HG02885 (cell line): ENCODE results near the gene ARMC12.
"Not testable (repeated sequence)": the region's sequence is repeated elsewhere in the genome, so short reads cannot be mapped to it uniquely, and the experiment has no call there.

ENCODE experiments used
- ATAC-seq: cut with Tn5 transposase; IDR thresholded peaks from one replicate; pipeline ENCODE4 v1.9.1; 2021; ENCODE audit warnings: mild to moderate bottlenecking; ENCODE audit not compliant: unreplicated experiment, poor library complexity

Gene ARMC12

DNA sequence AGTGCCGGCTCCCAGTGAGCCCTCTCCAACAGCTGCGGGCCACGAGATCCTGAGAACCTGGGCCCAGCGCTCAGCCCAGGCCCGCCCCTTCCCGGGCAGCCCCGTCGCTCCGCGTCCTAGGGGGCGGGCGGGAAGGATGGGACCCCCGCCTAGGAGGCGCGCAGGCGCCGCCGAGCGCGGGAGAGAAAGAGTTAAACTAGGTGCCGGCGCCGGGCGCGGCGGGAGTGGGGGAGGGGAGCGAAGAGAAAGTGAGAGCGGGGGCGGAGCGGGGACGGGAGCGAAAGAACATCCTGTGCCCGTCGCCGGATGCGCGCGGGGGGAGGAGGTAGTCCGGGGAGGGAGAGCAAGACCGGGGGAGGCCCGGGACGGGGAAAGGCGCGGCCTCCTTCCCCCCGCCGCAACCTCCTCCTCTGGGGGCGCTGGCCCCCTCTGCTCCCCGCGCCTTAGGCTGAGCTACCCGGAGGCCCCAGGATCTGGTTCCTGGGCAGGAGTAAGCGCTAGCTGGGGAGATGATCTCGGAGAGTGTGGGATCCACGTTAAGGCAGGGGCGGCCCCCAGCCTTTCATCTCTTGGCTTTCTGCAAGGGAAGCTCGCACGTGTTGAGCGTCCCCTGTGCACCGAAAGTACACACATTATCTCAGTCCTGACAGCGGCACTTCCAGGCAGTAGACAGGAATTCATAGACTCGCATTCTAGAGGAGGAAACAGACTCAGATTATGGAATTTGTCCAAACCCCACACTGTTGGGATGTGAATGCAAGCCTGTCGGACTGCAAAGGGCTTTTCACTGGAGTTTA lies 4.9 kb upstream of the ARMC12 start:
- peak; percentile 51 for ATAC-seq

DNA sequence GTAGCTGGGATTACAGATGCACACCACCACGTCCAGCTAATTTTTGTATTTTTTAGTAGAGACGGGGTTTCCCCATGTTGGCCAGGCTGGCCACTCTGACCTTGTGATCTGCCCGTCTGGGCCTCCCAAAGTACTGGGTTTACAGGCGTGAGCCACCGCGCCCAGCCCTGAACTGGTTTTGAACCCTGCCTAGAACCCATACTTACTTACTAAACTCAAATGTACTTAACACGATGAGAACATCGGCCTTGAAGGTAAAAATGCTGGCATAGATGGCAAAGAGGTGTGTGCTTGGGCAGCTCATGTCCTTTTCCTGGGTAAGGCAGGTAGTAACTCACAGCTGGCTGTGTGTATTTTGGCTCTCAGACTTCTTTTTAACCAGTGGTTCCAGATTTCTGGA lies 3.2 kb upstream of the ARMC12 start:
- no peak for ATAC-seq

DNA sequence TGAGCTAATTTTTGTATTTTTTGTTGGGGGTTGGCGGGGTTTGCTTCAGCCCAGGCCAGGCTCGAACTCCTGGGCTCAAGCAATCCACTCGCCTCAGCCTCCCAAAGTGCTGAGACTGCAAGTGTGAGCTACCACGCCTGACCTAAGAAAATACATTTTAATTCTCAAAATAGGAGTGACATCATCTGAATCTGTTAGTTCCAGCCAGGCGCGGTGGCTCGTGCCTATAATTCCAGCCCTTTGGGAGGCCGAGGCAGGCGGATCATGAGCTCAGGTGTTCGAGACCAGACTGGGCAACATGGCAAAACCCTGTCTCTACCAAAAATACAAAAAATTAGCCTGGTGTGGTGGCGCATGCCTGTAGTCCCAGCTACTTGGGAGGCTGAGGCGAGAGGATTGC lies 2.5 kb upstream of the ARMC12 start:
- ATAC-seq: not testable (repeated sequence)

DNA sequence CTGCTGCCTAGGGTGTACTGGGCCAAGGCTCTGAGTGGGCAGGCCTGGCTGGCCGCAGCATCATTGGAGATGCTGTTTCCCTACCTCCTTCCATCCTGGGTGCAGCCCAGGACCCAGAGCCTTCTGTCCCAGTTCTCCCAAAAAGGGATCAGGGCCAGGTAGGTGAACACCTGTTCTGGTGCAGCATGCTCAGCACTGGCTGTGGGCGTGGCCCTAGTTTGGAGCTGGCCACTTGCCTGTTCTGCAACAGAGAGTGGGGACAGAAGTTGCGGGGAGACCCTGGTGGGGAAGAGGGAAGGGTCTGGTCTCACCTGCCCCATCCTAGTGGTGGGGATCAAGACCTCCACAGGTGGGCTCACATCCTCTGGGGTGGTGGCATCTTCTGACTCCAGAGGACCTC lies 1.4 kb upstream of the ARMC12 start:
- no peak for ATAC-seq

DNA sequence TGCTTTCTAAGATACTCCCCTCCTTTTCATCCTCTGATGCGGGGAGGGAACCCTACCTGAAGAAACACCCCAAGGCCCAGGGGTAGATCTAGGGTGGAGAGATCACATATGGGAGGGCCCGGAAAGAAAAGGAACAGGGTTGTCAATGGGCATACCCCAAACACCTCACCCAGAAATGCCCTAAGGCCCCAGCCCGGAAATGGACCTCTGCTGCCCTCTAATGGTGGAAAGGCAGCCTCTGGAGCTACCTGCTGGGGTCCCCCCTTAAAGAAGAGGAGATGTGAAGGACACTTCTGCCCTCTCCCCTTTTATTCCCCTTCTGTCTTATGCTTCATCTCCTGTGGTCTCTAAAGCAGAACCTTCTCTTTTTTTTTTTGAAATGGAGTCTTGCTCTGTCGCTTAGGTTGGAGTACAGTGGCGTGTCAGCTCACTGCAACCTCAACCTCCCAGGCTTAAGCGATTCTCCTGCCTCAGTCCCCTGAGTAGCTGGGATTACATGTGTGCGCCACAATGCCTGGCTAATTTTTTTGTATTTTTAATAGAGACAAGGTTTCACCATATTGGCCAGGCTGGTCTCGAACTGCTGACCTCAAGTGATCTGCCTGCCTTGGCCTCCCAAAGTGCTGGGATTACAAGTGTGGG lies 458 bp upstream of the ARMC12 start:
- ATAC-seq: no peak

DNA sequence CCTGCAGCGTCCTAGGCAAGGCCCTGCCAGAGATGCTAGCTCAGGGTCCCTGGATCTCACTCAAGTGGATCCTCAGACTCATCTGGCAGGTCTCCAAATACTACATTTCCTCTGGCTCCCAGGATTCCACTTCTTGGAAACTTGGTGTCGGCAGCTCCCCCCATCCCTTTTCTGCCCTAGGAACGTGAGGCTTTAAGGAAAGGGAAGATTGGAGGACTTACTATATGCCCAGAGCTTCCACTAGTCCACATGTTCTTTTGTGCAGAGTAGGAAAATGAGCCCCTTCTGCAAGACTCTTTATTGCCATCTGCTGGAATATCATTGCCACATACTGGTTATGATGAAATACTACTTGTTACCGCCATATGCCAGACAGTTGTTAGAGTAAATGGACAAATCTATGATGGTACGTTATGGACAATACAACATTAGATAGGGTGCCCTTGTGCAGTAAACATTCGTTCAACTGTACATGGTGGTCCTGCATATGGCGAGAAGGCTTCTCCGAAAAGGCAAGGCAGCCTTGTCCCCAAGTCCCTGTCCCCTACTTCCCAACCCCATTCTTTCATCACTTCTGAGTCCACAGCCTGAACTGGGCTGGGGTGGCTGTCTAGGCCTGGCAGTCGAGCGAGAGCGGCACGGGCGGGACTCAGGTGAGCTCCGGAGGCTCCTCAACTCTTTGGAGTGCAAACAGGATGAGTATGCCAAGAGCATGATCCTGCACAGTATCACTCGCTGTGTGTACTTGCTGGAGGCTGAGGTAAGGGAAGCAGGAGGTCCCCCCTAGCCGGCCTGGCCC lies 780 bp downstream of the ARMC12 start:
- no peak for ATAC-seq

DNA sequence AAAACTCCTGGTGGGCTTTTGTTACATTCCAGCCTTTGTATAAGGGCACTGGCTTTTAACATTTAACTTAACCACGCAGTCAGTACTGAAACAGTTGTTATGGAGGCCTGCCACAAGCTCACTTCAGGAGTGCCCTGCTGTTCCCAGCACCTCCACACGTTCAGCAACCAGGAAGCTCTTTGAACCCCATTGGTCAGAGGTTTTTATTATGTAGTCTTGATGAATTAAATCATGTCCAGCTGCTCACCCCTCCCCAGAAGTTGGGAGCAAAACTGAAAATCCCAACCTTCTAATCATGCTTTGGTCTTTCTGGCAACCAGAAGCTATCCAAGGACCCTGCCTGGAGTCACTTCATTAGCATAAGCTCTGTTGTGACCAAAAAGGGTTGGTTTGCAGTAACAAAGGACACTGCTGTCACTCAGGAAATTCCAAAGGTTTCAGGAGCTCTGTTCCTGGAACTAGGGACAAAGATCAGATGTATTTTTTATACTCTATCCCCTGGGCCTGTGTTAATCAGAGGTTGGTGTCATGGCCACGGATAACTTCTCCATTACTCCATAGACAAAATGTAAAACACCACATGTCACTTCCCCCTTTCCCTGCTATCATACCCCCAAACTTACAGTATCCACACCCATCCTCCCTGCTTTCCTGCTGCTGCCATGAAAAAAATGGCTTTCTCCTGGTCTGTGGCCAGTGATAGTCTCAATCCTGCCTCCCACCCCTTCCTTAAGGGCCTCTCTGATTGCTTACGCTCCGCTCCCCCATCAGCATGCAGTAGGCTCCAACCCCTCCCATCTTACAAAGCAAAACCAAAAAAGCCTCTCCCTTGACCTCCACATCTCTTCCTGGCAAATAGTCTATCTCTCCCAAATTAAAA lies 3.1 kb downstream of the ARMC12 start:
- ATAC-seq: no peak

DNA sequence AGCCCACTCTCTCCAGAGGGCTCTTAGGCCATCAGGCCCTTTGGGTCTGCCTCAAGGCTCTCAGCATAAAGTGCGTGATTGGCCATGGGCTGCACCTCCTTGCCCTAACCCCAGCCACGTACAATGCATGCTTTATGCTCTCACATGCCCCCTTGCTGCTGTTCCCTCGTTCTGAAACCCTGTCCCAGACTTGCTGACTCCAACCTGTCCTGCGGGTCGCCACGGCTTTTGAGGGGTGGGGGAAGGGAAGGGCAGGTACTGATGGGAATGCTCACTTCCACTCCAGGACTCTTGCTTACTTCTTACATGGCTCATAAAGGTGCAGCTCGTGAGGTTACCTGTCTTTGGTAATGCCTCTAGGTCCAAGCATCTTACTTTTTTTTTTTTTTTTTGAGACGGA lies 6.0 kb downstream of the ARMC12 start:
- no peak for ATAC-seq

DNA sequence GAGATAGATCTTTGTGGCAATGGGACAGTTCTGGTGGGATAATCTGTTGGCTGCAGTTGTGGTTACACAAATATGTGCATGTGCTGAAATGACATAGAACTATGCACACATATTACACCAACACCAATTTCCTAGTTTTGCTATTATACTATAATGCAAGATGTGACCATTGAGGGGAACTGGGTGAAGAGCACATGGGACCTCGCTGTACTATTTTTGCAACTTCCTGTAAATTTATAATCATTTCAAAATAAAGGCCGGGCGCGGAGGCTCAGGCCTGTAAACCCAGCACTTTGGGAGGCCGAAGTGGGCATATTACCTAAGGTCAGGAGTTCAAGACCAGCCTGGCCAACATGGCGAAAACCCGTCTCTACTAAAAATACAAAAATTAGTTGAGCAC lies 8.7 kb downstream of the ARMC12 start:
- ATAC-seq: no peak

DNA sequence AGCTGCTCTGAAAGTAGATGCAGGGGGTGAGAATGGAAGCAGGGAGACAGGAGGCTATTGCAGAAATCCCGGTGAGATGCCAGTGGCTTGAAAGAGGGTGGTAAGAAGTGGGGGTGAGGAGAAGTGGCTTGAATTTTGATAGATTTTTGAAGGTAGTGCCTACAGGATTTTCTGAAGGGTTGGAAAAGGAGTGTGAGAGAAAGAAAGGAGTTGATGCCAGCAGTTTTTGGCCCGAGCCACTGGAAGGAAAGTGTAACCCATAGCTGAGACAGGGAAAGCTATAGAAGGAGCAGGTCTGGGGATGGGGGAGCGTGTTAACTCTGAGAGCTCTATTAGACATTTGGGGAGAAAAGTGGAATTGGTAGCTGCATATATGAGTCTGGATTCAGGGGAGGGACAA lies 9.7 kb downstream of the ARMC12 start:
- ATAC-seq: no peak

DNA sequence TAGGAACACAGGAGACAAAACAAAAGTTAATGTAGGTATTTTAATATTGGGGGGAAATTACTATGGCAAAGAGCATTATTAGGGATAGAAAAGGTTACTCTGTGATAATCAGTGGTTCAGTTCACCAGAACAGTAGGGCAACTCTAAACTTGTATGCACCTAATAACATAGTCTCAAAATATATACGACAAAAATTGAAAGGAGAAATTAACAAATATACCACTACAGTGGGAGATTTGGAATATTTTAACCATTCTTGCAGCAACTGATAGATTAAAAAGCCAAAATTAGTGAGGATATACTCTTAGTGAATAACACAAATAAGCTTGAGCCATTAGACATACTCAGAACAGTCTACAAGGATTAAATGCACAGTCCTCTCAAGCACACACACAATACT lies 11.0 kb downstream of the ARMC12 start:
- no peak for ATAC-seq

DNA sequence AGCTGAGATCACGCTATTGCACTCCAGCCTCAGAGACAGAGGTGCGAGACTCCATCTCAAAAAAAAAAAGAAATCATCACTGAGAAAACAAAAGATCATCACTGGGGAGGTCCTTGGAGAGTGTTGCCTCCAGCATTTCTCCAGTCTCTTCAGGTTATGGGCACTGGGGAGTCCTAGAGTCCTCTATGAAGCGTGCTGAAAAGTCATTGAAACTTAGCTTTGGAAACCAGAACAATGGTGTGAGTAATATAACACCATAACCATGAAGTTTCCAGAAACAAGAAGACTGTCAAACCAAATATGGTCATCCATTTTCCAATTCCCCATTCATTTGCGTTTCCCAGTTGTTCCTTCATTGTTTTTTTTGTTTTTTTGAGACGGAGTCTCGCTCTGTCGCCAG lies 13.7 kb downstream of the ARMC12 start:
- no peak for ATAC-seq

DNA sequence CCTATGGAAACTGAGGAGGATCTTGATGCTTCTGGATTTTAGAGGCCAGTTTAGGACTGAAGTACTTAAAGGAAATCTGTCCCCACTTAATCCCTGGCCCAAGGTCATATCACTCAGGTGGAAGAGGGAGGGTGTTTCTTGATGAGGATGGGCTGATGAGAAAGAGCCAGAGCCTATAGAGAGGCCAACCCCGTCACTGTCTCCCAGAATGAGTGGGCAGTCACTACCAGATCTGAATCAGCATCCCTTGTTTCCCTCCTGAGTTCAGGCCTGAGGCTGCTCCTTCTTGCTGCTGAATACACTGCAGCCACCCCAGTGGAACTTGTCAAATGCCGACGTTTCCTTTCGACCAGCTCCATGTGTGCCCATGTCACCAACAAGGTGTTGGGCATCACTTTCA lies 14.8 kb downstream of the ARMC12 start:
- ATAC-seq: no peak

DNA sequence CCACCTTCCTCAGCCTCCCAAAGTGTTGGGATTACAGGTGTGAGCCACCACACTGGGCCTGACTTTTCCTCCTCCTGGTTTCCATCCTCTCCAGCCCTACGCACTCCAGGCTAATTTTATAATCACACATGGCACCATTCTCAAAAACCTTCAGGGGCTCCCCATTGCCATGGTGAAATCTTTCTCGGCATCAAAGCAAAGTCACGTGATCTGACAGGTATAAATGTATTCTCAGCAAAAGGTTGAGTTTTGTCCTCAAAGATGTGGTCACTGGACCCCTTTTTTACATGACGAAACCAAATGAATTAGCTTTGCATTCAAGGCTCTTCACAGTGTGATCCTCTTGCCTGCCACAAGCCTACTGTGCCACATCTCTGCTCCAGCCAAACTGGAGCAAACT lies 15.5 kb downstream of the ARMC12 start:
- ATAC-seq: no peak

DNA sequence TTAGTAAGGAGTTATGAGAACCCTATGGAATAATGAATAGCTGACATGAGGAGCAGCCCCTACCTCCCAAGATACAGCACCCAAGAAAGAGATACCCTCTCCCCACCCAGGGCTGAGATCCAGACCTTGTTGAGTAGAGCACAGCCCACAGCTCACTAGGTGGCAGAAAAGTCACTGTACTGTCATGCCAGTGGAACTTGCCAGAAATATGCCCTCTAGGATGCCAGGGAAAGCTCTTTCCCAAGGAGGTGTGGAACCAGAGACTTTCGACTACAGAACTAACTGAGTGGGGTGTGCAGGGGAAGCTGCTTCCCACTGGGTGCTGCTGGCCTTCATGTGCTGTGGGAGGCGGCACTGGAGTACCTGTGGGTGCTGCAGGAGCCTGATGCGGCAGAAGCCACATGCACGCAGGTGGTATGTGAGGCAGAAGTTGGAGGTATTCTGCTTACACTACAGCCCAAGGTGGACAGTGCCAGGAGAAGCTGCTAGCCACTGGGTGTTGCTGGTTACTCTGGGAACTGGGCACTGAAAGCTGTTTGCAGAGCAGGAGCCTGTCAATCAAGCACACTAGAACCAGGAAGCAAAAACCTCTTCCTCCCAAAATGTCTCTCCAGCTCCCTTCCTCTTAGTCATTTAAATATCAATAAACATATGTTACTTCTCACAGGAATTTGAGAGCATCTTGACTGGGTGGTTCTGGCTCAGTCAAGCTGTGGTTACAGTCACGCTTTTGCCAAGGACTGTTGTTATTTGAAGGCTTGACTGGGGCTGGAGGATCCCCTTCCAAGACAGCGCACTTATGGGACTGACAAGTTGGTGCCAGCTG lies 17.8 kb downstream of the ARMC12 start:
- ATAC-seq: no peak

DNA sequence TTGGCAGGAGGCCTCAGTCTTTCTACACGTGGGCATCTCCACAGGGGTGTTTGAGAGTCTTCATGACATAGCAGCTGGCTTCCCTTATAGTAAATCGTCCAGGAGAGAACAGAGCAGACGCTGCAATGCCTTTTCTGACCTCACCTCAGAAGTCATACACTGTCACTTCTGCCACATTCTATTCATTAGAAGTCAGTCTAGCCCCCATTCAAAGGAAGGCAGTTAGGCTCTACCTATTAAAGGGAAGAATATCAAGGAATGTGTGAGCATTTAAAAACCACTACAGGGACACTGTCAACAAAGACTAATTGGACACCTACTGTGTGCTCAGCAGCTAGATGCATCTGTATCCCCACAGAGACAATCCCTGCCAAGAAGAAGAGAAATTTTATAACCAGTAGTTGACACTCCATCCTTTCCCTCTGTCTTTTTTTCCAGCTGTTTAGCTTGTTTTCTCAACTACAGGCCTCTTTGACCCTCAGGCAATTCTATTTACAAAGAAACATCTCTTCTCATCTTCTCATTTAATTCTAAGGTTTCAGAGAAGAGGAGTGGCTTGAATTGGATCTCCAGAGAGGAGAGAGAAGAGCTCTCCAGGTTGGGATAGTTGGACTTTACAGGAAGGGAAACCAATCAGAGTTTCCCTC lies 18.6 kb downstream of the ARMC12 start:
- ATAC-seq: no peak

DNA sequence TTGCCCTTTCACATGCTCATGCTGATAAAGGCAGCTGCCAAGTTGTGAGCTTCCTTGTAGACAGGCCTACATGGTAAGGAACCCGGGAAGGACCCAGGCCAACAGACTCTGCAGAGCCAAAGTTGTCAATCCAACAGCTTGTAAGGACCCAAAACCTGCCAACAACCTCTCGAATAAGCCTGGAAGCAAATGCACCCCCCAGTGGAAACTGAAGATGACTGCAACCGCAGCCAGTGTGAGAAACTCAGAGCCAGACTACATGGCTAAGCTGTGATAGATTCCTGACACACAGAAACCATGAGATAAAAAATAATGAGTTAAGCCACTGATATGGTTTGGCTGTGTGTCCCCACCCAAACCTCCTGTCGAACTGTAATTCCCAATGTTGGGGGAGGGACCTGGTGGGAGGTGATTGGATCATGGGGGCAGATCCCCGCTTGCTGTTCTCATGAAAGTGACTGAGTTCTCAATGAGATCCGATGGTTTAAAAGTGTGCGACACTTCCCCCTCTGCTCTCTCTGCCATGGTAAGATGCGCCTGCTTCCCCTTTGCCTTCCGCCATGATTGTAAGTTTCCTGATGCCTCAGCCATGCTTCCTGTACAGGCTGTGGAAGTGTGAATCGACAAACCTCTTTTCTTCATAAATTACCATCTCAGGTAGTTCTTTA lies 20.8 kb downstream of the ARMC12 start:
- ATAC-seq: no peak

DNA sequence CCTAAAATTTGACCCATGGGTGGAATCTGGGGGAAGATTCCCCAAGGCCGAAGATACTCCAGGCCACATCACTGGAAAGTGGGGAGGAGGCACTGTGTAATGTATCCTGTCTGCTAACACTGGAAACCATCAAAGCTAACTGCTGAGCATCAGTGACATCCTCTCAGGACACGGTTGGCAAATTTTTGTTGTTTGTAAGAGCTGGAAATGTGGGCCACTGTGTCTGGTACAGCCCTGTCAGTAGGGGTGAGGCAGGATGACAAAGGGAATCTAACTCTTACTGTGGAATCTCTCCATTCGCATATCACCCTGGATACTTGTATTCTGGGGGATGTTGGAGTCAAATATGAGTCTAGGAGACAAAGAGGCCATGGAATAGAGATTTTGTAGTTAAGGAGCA lies 22.6 kb downstream of the ARMC12 start:
- no peak for ATAC-seq

DNA sequence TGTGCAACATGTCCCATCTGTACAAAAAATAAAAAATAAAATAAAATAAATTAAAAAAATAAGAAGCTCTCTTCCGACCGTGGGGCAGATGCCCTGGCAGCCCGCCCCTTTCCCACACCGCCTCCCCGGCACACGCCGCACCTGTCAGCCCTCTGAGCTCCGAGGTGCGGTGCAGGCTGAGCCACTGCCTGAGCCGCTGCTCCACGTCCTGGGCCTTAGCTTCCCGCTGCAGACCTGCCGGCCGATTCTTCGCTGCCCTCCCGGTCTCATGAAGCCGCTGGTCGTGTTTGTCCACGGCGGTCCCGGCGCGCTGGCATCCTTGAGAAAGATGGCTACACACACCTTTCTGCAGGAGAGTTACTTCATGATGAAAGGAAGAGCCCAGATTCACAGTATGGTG lies 28.9 kb downstream of the ARMC12 start:
- no peak for ATAC-seq
